HEK293T (cell line): ENCODE results near the gene DUSP18.
"Not testable (repeated sequence)": the region's sequence is repeated elsewhere in the genome, so short reads cannot be mapped to it uniquely, and the experiment has no call there.

Experiments
- CTCF ChIA-PET: fragments of 350-600 bp; formaldehyde crosslinking; extraction: SDS; loops from one replicate; lab custom pipeline; 2021; ENCODE audit warnings: antibody characterized with exemption, inconsistent platforms; lab: Yijun Ruan, JAX
- POLR2A ChIA-PET: fragments of 350-600 bp; formaldehyde crosslinking; extraction: SDS; loops from one replicate; lab custom pipeline; 2020; ENCODE audit warnings: antibody characterized with exemption, inconsistent platforms; lab: Yijun Ruan, JAX
- DNase-seq: peaks from one replicate; pipeline ENCODE4 v3.0.0; 2012; ENCODE audit warnings: mixed read lengths; ENCODE audit errors: extremely low spot score
- ARNT ChIP-seq: fragments of 450-650 bp; IDR thresholded peaks from 2 replicates; pipeline ENCODE4 v1.6.1; 2017; ENCODE audit warnings: mild to moderate bottlenecking
- BHLHE40 ChIP-seq: fragments of 450-650 bp; IDR thresholded peaks from 2 replicates; pipeline ENCODE4 v1.6.1; 2016; ENCODE audit warnings: mild to moderate bottlenecking, moderate library complexity, borderline replicate concordance
- CTBP1 ChIP-seq: fragments of 450-650 bp; IDR thresholded peaks from 2 replicates; pipeline ENCODE4 v1.6.1; 2016; ENCODE audit warnings: borderline replicate concordance
- ELF4 ChIP-seq: fragments of 450-650 bp; IDR thresholded peaks from 2 replicates; pipeline ENCODE4 v1.6.1; 2017; ENCODE audit warnings: antibody characterized with exemption
- FOXA1 ChIP-seq: fragments of 450-650 bp; IDR thresholded peaks from 2 replicates; pipeline ENCODE4 v1.6.1; 2016; ENCODE audit warnings: mild to moderate bottlenecking
- FOXK2 ChIP-seq: fragments of 450-650 bp; IDR thresholded peaks from 2 replicates; pipeline ENCODE4 v1.6.1; 2016; ENCODE audit warnings: mild to moderate bottlenecking
- FOXM1 ChIP-seq: fragments of 450-650 bp; IDR thresholded peaks from 2 replicates; pipeline ENCODE4 v1.6.1; 2017; ENCODE audit warnings: mild to moderate bottlenecking, borderline replicate concordance
- HDGF ChIP-seq: fragments of 450-650 bp; IDR thresholded peaks from 2 replicates; pipeline ENCODE4 v1.6.1; 2017; ENCODE audit warnings: antibody characterized with exemption, borderline replicate concordance
- L3MBTL2 ChIP-seq: fragments of 450-650 bp; conservative IDR thresholded peaks from 2 replicates; pipeline ENCODE4 v1.6.1; 2016; ENCODE audit warnings: mild to moderate bottlenecking
- LEF1 ChIP-seq: fragments of 450-650 bp; IDR thresholded peaks from 2 replicates; pipeline ENCODE4 v1.6.1; 2017; ENCODE audit warnings: mild to moderate bottlenecking, borderline replicate concordance
- NFRKB ChIP-seq: fragments of 450-650 bp; IDR thresholded peaks from 2 replicates; pipeline ENCODE4 v1.6.1; 2016; ENCODE audit warnings: mild to moderate bottlenecking, moderate library complexity
- PKNOX1 ChIP-seq: fragments of 450-650 bp; IDR thresholded peaks from 2 replicates; pipeline ENCODE4 v1.6.1; 2016
- SP1 ChIP-seq: fragments of 450-650 bp; IDR thresholded peaks from 2 replicates; pipeline ENCODE4 v1.6.1; 2017
- SUZ12 ChIP-seq: fragments of 450-650 bp; IDR thresholded peaks from 2 replicates; pipeline ENCODE4 v1.6.1; 2016; ENCODE audit warnings: mild to moderate bottlenecking
- TARDBP ChIP-seq: fragments of 450-650 bp; IDR thresholded peaks from 2 replicates; pipeline ENCODE4 v1.6.1; 2016
- ZNF384 ChIP-seq: fragments of 450-650 bp; IDR thresholded peaks from 2 replicates; pipeline ENCODE4 v1.6.1; 2016

The DUSP18 gene

DNA sequence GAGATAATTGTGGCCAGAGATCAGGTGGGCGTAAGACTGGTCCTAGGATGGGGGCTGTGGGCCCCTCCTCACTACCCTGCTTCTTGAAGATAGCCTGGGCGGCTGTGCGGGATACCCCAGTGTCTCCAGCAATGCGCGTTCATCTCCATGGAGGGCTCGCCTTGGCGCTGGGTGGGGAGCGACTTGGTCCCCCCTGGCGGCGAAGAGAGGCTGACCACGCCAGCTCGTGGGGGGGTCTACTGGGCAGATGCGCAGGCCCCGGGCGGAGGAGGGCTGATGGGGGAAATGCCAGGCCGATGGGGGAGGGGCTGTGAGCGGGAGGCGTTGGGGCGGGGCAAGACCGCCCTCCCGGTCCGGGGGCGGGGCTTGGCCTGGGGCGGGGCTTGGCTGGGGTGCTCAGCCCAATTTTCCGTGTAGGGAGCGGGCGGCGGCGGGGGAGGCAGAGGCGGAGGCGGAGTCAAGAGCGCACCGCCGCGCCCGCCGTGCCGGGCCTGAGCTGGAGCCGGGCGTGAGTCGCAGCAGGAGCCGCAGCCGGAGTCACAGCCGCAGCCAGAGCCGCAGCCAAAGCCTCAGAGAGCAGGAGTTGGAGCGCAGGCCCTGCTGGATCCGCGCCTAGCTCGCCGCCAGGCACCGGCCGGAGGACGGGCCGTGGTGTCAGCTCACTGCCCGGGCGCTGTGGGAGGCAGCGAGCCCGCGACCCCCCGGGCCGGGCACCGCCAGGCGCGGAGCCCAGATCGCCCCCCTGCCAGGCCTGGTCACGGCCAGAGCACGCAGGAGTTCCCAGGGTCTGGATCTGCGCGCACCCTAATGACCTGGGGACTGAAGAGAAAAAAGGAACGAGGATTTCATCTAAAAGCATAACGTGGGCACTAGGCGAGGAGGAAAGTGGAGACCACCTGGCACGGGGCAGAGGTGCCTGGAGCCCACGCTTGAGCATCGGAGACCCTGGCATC, 32.1 kb downstream of the DUSP18 start, which contains the start of gene SLC35E4:
Gene SLC35E4 (plus strand): TSS at position 509 of the 953 bp plus-strand sequence. CDS start 670 bp downstream, outside the sequence.
- TF ChIP-seq HDGF (no peak), FOXA1 (no peak), LEF1 (no peak), BHLHE40 (no peak), ARNT (no peak), SUZ12 (no peak), TARDBP (no peak), NFRKB (no peak), PKNOX1 (no peak), CTBP1 (no peak), ELF4 (no peak), ZNF384 (no peak), L3MBTL2 (no peak), SP1 (no peak), FOXK2 (no peak), FOXM1 (no peak; the same call in 1 of the 2 replicates)
- ChIA-PET POLR2A (interaction anchor here (0.8 to 1.8 kb wide), 8 partner anchors 10 to 119 kb away, joined by 3 to 9 read pairs (median 4); partner anchors contain the start of gene TCN2), CTCF (interaction anchor here (0.7 to 4.0 kb wide), 14 partner anchors 9 to 284 kb away, joined by 3 to 45 read pairs (median 5); no protein-coding TSS in a partner anchor)
- DNase-seq: peak; percentile 96

DNA sequence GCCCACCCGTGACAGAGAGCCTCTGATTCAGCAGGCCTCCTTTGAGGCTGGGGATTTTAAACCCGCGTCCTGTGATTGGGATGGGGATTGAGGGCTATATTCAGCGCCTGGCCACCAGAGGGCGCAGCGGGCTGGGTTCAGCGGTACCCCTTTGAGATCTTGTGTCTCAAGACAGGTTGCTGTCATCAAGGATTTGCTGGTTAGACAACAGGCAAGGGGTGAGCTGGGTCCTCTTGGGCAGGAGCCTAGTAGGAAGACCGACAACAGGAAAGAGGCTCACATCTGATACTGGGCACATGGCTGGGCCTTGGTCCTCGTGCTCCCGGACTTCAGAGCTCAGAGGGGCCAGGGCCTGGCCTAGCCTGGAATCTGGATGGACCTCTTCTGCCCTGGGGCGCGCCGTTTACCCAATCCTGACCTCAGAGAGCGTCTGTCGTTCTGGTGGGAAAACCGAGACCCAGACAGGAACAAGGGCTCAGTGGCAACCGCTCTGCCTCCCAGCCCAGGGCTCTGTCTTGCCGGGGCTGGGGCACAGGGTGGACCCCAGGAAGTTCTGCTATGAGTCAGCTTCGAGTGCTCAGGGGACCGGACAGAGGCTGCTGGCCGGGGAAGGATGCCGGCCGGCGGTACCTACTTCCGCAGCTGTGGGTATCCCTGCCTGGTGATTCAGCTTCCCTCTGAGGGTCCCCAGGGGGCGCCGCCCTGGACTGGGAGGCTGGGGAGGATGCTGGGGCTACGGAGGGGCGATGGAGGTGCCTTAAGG, 33.0 kb downstream of the DUSP18 start:
- CTCF ChIA-PET: interaction anchor here (0.5 to 4.0 kb wide), 22 partner anchors 8 to 842 kb away, joined by 3 to 45 read pairs (median 4); partner anchors contain the start of gene TCN2
- no peak for TF ChIP-seq FOXA1
- no peak for TF ChIP-seq SP1
- no peak for TF ChIP-seq BHLHE40
- TF ChIP-seq L3MBTL2: peak; percentile 26; the same call in 1 of the 2 replicates
- TF ChIP-seq ELF4: no peak
- no peak for TF ChIP-seq NFRKB
- no peak for TF ChIP-seq SUZ12
- TF ChIP-seq FOXM1: no peak
- no peak for TF ChIP-seq ARNT
- peak; percentile 93 for DNase-seq
- POLR2A ChIA-PET: interaction anchor here (0.6 to 1.8 kb wide), 8 partner anchors 9 to 558 kb away, joined by 3 to 9 read pairs (median 4); partner anchors contain the start of genes PES1 and TCN2

DNA sequence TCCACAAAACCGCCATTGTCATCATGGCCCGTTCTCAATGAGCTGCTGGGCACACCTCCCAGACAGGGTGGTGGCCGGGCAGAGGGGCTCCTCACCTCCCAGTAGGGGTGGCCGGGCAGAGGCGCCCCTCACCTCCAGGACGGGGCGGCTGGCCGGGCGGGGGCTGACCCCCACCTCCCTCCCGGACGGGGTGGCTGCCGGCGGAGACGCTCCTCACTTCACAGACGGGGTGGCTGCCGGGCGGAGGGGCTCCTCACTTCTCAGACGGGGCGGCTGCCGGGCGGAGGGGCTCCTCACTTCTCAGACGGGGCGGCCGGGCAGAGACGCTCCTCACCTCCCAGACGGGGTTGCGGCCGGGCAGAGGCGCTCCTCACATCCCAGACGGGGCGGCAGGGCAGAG, 36.2 kb downstream of the DUSP18 start:
- DNase-seq, POLR2A ChIA-PET, CTCF ChIA-PET: not testable (repeated sequence)

GRCh38 chr22:30628491-30628890, 39.2 kb downstream of the DUSP18 start:
- DNase-seq: no peak
- ChIA-PET POLR2A (no interaction called here), CTCF (no interaction called here)
- TF ChIP-seq LEF1 (no peak), CTBP1 (no peak), FOXA1 (no peak), BHLHE40 (no peak), L3MBTL2 (no peak), PKNOX1 (no peak), SP1 (no peak), ZNF384 (no peak), FOXK2 (no peak), NFRKB (no peak), FOXM1 (no peak), HDGF (no peak), ELF4 (no peak), SUZ12 (no peak), TARDBP (no peak), ARNT (no peak)

DNA sequence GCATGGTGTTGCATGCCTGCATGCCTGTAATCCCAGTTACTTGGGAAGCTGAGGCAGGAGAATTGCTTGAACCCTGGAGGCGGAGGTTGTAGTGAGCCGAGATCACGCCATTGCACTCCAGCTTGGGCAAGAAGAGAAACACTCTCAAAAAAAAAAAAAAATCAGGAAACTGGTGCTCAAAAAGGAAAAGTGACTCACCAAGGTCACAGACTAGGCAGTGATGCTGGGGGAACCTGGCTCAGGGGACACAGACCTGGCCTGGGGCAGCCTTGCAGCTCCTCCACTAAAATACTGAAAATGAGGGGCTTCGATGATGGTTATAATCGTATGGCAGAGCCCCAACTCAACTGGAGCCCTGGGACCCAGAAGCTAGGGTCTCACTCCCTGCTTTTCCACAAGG, 40.2 kb downstream of the DUSP18 start:
- POLR2A ChIA-PET: no interaction called here
- CTCF ChIA-PET: no interaction called here
- no peak for TF ChIP-seq ZNF384
- TF ChIP-seq SUZ12: no peak
- no peak for TF ChIP-seq FOXA1
- TF ChIP-seq FOXK2: no peak
- TF ChIP-seq HDGF: no peak
- no peak for DNase-seq

DNA sequence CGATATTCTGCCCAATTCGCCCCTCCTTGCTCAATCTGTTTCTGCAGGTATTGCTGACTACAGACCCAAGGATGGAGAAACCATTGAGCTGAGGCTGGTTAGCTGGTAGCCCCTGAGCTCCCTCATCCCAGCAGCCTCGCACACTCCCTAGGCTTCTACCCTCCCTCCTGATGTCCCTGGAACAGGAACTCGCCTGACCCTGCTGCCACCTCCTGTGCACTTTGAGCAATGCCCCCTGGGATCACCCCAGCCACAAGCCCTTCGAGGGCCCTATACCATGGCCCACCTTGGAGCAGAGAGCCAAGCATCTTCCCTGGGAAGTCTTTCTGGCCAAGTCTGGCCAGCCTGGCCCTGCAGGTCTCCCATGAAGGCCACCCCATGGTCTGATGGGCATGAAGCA, 41.3 kb downstream of the DUSP18 start:
- no peak for TF ChIP-seq ELF4
- no peak for TF ChIP-seq TARDBP
- no peak for TF ChIP-seq FOXK2
- no peak for TF ChIP-seq SUZ12
- TF ChIP-seq ZNF384: no peak
- no peak for TF ChIP-seq CTBP1
- TF ChIP-seq ARNT: no peak
- TF ChIP-seq FOXM1: no peak
- TF ChIP-seq BHLHE40: no peak
- TF ChIP-seq SP1: no peak
- no peak for TF ChIP-seq L3MBTL2
- TF ChIP-seq FOXA1: no peak
- TF ChIP-seq LEF1: no peak
- TF ChIP-seq HDGF: no peak
- no peak for TF ChIP-seq PKNOX1
- no peak for TF ChIP-seq NFRKB
- ChIA-PET CTCF (interaction anchor here (0.7 to 1.2 kb wide), 2 partner anchors 8 to 24 kb away, joined by 4 read pairs; no protein-coding TSS in a partner anchor), POLR2A (interaction anchor here (2.0 kb wide), 1 partner anchor 9 kb away, joined by 9 read pairs; the partner anchor contains the start of gene SLC35E4)

DNA sequence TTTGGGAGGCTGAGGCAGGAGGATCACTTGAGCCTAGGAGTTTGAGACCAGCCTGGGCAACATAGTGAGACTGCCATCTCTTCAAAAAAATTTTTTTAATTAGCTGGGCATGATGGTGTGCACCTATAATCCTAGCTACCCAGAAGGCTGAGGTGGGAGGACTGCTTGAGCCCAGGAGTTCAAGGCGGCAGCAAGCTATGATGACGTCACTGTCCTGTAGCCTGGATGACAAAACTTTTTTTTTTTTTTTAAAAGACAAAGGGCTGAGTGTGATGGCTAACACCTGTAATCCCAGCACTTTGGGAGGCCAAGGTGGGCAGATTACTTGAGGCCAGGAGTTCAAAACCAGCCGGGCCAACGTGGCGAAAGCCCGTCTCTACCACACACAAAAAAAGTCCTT, 47.8 kb downstream of the DUSP18 start:
- DNase-seq: not testable (repeated sequence)
- ChIA-PET POLR2A (interaction anchor here (1.1 to 1.2 kb wide), 2 partner anchors 14 to 15 kb away, joined by 3 read pairs; partner anchors contain the start of gene SLC35E4), CTCF (interaction anchor here (0.6 to 2.4 kb wide), 4 partner anchors 15 to 176 kb away, joined by 3 to 9 read pairs (median 4); no protein-coding TSS in a partner anchor)

More for the DNA sequence above, 41.3 kb downstream of the DUSP18 start:
- DNase-seq: no peak
